ENCODE data around the gene SND1.

- TF ChIP-seq POLR2A (IDR thresholded peaks at IDR 0.05), result no peak
- TF ChIP-seq CTCF (IDR thresholded peaks at IDR 0.05), result no peak
Observed at GRCh38 chr7:127976738-127977120, 324.7 kb downstream of the SND1 start.

Data from right lobe of liver (tissue), 4 donors.